Endothelial cell of umbilical vein (primary cell): Measurements from ENCODE around the gene ZFP62. TPM values are rescaled to one million over a fixed set of nuclear protein-coding genes. Genes with fewer than 3 reads are reported as not detected.

Source experiments
- BruUV-seq: library from RNA; stranded (reverse); fragments of 400-500 nt; replicated peaks from 2 replicates; lab custom pipeline; 2021; lab: Mats Ljungman, UMichigan
- CTCF ChIA-PET: fragments of 300-600, 350-600 bp; sonication (Branson Sonifier 250); formaldehyde crosslinking; loops from one replicate; lab custom pipeline; 2021; ENCODE audit warnings: antibody characterized with exemption, inconsistent platforms; lab: Charles Lee
- POLR2A ChIA-PET: fragments of 300-600, 350-600 bp; sonication (Branson Sonifier 250); formaldehyde crosslinking; loops from one replicate; lab custom pipeline; 2021; ENCODE audit warnings: antibody characterized with exemption, inconsistent platforms; lab: Charles Lee
- DNase-seq: peaks from one replicate; pipeline ENCODE4 v3.0.0-alpha.2; 2011; ENCODE audit warnings: low read depth, low spot score
- FAIRE-seq: peaks from 2 replicates; lab custom pipeline; 2011; peaks lifted over from hg19 to GRCh38; lab: Jason Lieb, UNC
- H2AFZ ChIP-seq: 2 replicates; pipeline ENCODE4 v1.6.0; 2012; ENCODE audit warnings: low read depth, low read length, control low read depth, inconsistent platforms
- H3K27ac ChIP-seq: 2 replicates; pipeline ENCODE4 v1.5.1; 2011; ENCODE audit warnings: low read depth, mild to moderate bottlenecking, control low read depth, low read length, moderate library complexity; ENCODE audit not compliant: insufficient read depth
- H3K27me3 ChIP-seq, 2 experiments: 2 replicates each; pipeline versions ENCODE4 v1.6.0 to v1.6.1; 2011; ENCODE audit warnings: low read length in 2 of 2, mixed read lengths in 1 of 2; ENCODE audit not compliant: control insufficient read depth in 2 of 2, insufficient read depth in 2 of 2
- H3K36me3 ChIP-seq, 2 experiments: 2 replicates in 1 of 2; 3 replicates in 1 of 2; pipeline ENCODE4 v1.5.1; 2011; ENCODE audit warnings: low read length in 2 of 2, mild to moderate bottlenecking in 1 of 2, moderate library complexity in 1 of 2; ENCODE audit not compliant: control insufficient read depth in 2 of 2, insufficient read depth in 2 of 2; ENCODE audit errors: extremely low read depth in 1 of 2
- H3K4me1 ChIP-seq: 3 replicates; pipeline ENCODE4 v1.5.1; 2011; ENCODE audit warnings: mild to moderate bottlenecking, low read length; ENCODE audit not compliant: control insufficient read depth, insufficient read depth; ENCODE audit errors: extremely low read depth
- H3K4me2 ChIP-seq: 2 replicates; pipeline ENCODE4 v1.6.1; 2011; ENCODE audit warnings: low read length, control low read depth, mixed read lengths; ENCODE audit not compliant: insufficient read depth
- H3K4me3 ChIP-seq, 3 experiments: fragments of 200-600 bp in 1 of 3; sonication (generic), shearing (Covaris generic) in 1 of 3; replicated peaks in 1 of 3; 2 replicates each; pipeline ENCODE4 v1.5.1; 2011 to 2016; ENCODE audit warnings: control low read depth in 3 of 3, low read length in 3 of 3, mild to moderate bottlenecking in 2 of 3, inconsistent platforms in 1 of 3, low read depth in 1 of 3, moderate library complexity in 1 of 3; ENCODE audit not compliant: insufficient read depth in 1 of 3
- H3K79me2 ChIP-seq: 2 replicates; pipeline ENCODE4 v1.6.0; 2012; ENCODE audit warnings: low read length, inconsistent platforms; ENCODE audit not compliant: control insufficient read depth, insufficient read depth
- H3K9ac ChIP-seq: replicated peaks from 2 replicates; pipeline ENCODE3; 2011; ENCODE audit warnings: low read length, control low read depth; ENCODE audit not compliant: insufficient read depth; ENCODE audit errors: extremely low read depth
- H3K9me1 ChIP-seq: replicated peaks from 3 replicates; pipeline ENCODE4 v1.6.0; 2011; ENCODE audit warnings: mild to moderate bottlenecking, low read length; ENCODE audit not compliant: control insufficient read depth, insufficient read depth; ENCODE audit errors: extremely low read depth
- H3K9me3 ChIP-seq: replicated peaks from 2 replicates; pipeline ENCODE4 v1.5.1; 2012; ENCODE audit warnings: low read length, inconsistent platforms; ENCODE audit not compliant: control insufficient read depth, insufficient read depth
- H4K20me1 ChIP-seq: replicated peaks from 2 replicates; pipeline ENCODE3; 2011; ENCODE audit warnings: mild to moderate bottlenecking, low read length; ENCODE audit not compliant: control insufficient read depth, insufficient read depth; ENCODE audit errors: extremely low read depth
- EZH2 ChIP-seq: IDR thresholded peaks from 2 replicates; pipeline ENCODE4 v1.6.1; 2012; ENCODE audit warnings: borderline replicate concordance, low read depth, mild to moderate bottlenecking, moderate library complexity, low read length, inconsistent platforms; ENCODE audit not compliant: severe bottlenecking
- FOS ChIP-seq: IDR thresholded peaks from 2 replicates; pipeline ENCODE4 v1.6.1; 2011; ENCODE audit warnings: mild to moderate bottlenecking, low read length, moderate library complexity, borderline replicate concordance; ENCODE audit not compliant: insufficient read depth
- GATA2 ChIP-seq: IDR thresholded peaks from 2 replicates; pipeline ENCODE4 v1.7.0; 2011; ENCODE audit warnings: low read depth, mild to moderate bottlenecking, moderate library complexity, mixed read lengths, low read length; ENCODE audit not compliant: insufficient read length, insufficient read depth
- JUN ChIP-seq: IDR thresholded peaks from 2 replicates; pipeline ENCODE4 v1.6.1; 2011; ENCODE audit warnings: borderline replicate concordance, low read depth; ENCODE audit not compliant: insufficient read length, insufficient read depth
- MYC ChIP-seq: IDR thresholded peaks from one replicate; pipeline ENCODE4 v1.6.1; 2011; ENCODE audit warnings: mild to moderate bottlenecking, low read depth, low read length
- POLR2A ChIP-seq: IDR thresholded peaks from 2 replicates; pipeline ENCODE4 v1.6.1; 2012; ENCODE audit warnings: low read depth, mild to moderate bottlenecking, control low read depth, low read length
- POLR2AphosphoS5 ChIP-seq: IDR thresholded peaks from 2 replicates; pipeline ENCODE4 v1.6.1; 2012; ENCODE audit warnings: low read depth, mild to moderate bottlenecking, control low read depth, low read length, moderate library complexity; ENCODE audit not compliant: insufficient read depth
- dilution Hi-C: fragments of 300-500 bp; cut with MboI; formaldehyde crosslinking; loops from one replicate; pipeline ENCODE4 v1.15.0; 2019; ENCODE audit warnings: low sequenced_read_pairs; ENCODE audit not compliant: extremely low pct_ligation_motif_present
- intact Hi-C: fragments of 100-400 bp; cut with micrococcal nuclease; formaldehyde crosslinking; loops from one replicate; pipeline ENCODE4 v1.10.0; 2022
- polyA plus RNA-seq, 4 experiments: library from polyadenylated mRNA; depleted of rRNA in 3 of 4; stranded (reverse) in 3 of 4; unstranded in 1 of 4; fragments of >200 nt; gene quantifications; 2 replicates each; pipeline versions ENCODE4 v1.2.1 to v1.2.3, GENCODE V29; 2011 to 2012; ENCODE audit warnings: missing spikeins in 1 of 4
- total RNA-seq: library from RNA; stranded (reverse); gene quantifications from 2 replicates; pipeline ENCODE4 v1.2.3, GENCODE V29; 2021
- TF ChIP-seq, protein P1 (sequence below), 2 donors: IDR thresholded peaks; 1 replicate in 1 of 2; 2 replicates in 1 of 2; pipeline ENCODE4 v1.5.1; 2011; ENCODE audit warnings: low read length in 2 of 2, mild to moderate bottlenecking in 2 of 2, moderate library complexity in 2 of 2, control low read depth in 1 of 2, inconsistent platforms in 1 of 2, low read depth in 1 of 2; ENCODE audit not compliant: insufficient read depth in 1 of 2; ENCODE audit errors: extremely low read depth in 1 of 2
- TF ChIP-seq, protein P2 (sequence below): IDR thresholded peaks from 2 replicates; pipeline ENCODE4 v1.6.1; 2011; ENCODE audit not compliant: insufficient read depth, insufficient read length

The ZFP62 gene
- total and polyA plus RNA-seq, 2 donors (not counting 3 experiments of a cell fraction or from before 2014, with no cell fraction given) = 3.7 to 19.7 TPM

DNA sequence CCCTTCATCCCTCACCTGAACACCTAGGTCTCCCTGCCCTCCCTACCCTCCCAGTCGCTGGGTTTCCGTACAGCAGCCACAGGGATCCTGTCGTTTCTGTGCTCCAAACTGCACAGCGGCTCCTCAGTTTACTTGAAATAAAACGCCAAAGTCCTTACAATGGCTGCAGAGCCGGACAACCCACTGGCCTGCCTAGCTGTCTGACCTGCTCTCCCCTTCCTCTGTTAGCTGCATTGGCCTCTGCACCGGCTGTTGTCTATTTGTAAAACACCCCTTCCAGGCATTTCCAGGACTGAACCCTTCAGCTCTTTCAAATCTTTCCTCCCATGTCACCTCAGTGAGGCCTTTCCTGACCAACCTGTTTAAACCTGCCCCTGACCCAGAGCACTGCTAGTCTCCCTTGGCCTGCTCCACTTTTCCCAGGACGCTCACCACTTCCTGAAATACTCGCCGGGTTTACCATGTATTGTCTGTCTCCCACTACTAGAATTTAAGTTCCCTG, 49.4 kb downstream of the ZFP62 start:
- H3K4me2 ChIP-seq = no peak overlapping the region
- H3K9me3 ChIP-seq = no peaks in the 10 kb centered on the region
- H3K36me3 ChIP-seq = no peaks in the 10 kb centered on the region
- H2AFZ ChIP-seq = no peak overlapping the region
- H3K4me1 ChIP-seq = peaks cover 46% of the 10 kb centered on the region
- FAIRE-seq (no peak), DNase-seq (no peak)
- H3K27me3 ChIP-seq = no peaks in the 10 kb centered on the region
- TF ChIP-seq POLR2AphosphoS5 (no peak), JUN (no peak), GATA2 (no peak), EZH2 (no peak), MYC (no peak), POLR2A (no peak), FOS (no peak)
- TF ChIP-seq, protein P1, sequence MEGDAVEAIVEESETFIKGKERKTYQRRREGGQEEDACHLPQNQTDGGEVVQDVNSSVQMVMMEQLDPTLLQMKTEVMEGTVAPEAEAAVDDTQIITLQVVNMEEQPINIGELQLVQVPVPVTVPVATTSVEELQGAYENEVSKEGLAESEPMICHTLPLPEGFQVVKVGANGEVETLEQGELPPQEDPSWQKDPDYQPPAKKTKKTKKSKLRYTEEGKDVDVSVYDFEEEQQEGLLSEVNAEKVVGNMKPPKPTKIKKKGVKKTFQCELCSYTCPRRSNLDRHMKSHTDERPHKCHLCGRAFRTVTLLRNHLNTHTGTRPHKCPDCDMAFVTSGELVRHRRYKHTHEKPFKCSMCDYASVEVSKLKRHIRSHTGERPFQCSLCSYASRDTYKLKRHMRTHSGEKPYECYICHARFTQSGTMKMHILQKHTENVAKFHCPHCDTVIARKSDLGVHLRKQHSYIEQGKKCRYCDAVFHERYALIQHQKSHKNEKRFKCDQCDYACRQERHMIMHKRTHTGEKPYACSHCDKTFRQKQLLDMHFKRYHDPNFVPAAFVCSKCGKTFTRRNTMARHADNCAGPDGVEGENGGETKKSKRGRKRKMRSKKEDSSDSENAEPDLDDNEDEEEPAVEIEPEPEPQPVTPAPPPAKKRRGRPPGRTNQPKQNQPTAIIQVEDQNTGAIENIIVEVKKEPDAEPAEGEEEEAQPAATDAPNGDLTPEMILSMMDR (IDR thresholded peaks at IDR 0.05; ENCODE audit: extremely low read depth in 1 of 2, insufficient read depth in 1 of 2, low read depth in 1 of 2, low read length in 2 of 2) = no peak
- TF ChIP-seq, protein P2, sequence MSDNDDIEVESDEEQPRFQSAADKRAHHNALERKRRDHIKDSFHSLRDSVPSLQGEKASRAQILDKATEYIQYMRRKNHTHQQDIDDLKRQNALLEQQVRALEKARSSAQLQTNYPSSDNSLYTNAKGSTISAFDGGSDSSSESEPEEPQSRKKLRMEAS = no peak
- no TSS peak for BruUV-seq
- intact Hi-C loops = loop anchor here (5.0 kb wide), 1 partner anchor 164 kb away; the partner anchor contains the start of gene FLT4
- H3K79me2 ChIP-seq = peaks cover 11% of the 10 kb centered on the region
- dilution Hi-C loops = no loop called here
- H3K27ac ChIP-seq = no peak overlapping the region
- no peak overlapping the region for H3K9ac ChIP-seq
- ChIA-PET POLR2A (no interaction called here), CTCF (interaction anchor here (2.5 kb wide), 1 partner anchor 58 kb away, joined by 14 read pairs; no protein-coding TSS in a partner anchor)
- no peaks in the 10 kb centered on the region for H3K9me1 ChIP-seq
- H4K20me1 ChIP-seq = no peaks in the 10 kb centered on the region
- H3K4me3 ChIP-seq = no peak overlapping the region
